CD4-positive, CD25-positive, alpha-beta regulatory T cell (primary cell): ENCODE data around the gene PEX7. TPM values are rescaled to one million over a fixed set of nuclear protein-coding genes. Genes with fewer than 3 reads are reported as not detected.

Source experiments
- ATAC-seq, 2 donors: fragments of 150-1000 bp; cut with Tn5 transposase; one replicate each; pipeline ENCODE4 v1.10.0; 2021; ENCODE audit warnings: low read depth in 2 of 2, moderate number of reproducible peaks in 2 of 2, moderate library complexity in 1 of 2
- DNase-seq, 3 donors: peaks; one replicate each; pipeline versions ENCODE4 v3.0.0 to v3.0.0-alpha.2; 2012 to 2022; ENCODE audit warnings: mixed read lengths in 1 of 3
- H3K27ac ChIP-seq: one replicate; pipeline ENCODE4 v1.7.0; 2013; ENCODE audit warnings: mild to moderate bottlenecking, low read length; ENCODE audit not compliant: insufficient read depth, poor library complexity, severe bottlenecking
- H3K27me3 ChIP-seq: one replicate; pipeline ENCODE4 v1.7.0; 2013; ENCODE audit warnings: low read length; ENCODE audit not compliant: control insufficient read depth, insufficient read depth
- H3K36me3 ChIP-seq: one replicate; pipeline ENCODE4 v1.7.0; 2013; ENCODE audit warnings: mild to moderate bottlenecking, low read length, moderate library complexity; ENCODE audit not compliant: control insufficient read depth, insufficient read depth
- H3K4me1 ChIP-seq: 2 replicates; pipeline ENCODE4 v1.7.0; 2013; ENCODE audit warnings: mild to moderate bottlenecking, low read length; ENCODE audit not compliant: insufficient read depth, control insufficient read depth, poor library complexity, severe bottlenecking
- H3K4me3 ChIP-seq: one replicate; pipeline ENCODE4 v1.7.0; 2013; ENCODE audit warnings: low read depth, mild to moderate bottlenecking, low read length, moderate library complexity
- H3K9me3 ChIP-seq, 2 experiments: 1 replicate in 1 of 2; 2 replicates in 1 of 2; pipeline ENCODE4 v1.7.0; 2013; ENCODE audit warnings: low read length in 2 of 2, mild to moderate bottlenecking in 1 of 2, moderate library complexity in 1 of 2; ENCODE audit not compliant: control insufficient read depth in 2 of 2
- H3K27ac Mint-ChIP-seq, 3 donors: one replicate each; pipeline ENCODE4 v1.8.0; 2020 to 2022; ENCODE audit warnings: mild to moderate bottlenecking in 3 of 3, mixed read lengths in 3 of 3, moderate library complexity in 2 of 3
- H3K27me3 Mint-ChIP-seq: one replicate; pipeline ENCODE4 v1.8.0; 2022; ENCODE audit warnings: mild to moderate bottlenecking, mixed read lengths
- H3K36me3 Mint-ChIP-seq: one replicate; pipeline ENCODE4 v1.8.0; 2020; ENCODE audit warnings: mixed read lengths
- H3K4me1 Mint-ChIP-seq, 4 donors: one replicate each; pipeline ENCODE4 v1.8.0; 2020 to 2022; ENCODE audit warnings: mixed read lengths in 4 of 4, mild to moderate bottlenecking in 1 of 4
- H3K4me3 Mint-ChIP-seq, 4 donors: one replicate each; pipeline ENCODE4 v1.8.0; 2020 to 2022; ENCODE audit warnings: mild to moderate bottlenecking in 4 of 4, mixed read lengths in 4 of 4, moderate library complexity in 3 of 4
- H3K9me3 Mint-ChIP-seq, 7 donors: one replicate each; pipeline ENCODE4 v1.8.0; 2020 to 2022; ENCODE audit warnings: mixed read lengths in 7 of 7, mild to moderate bottlenecking in 3 of 7, moderate library complexity in 2 of 7
- polyA plus RNA-seq, 4 donors: library from polyadenylated mRNA; unstranded; fragments of 300-500 nt; fragmentation: Illumina TruSeq; gene quantifications; one replicate each; pipeline ENCODE4 v1.2.3, GENCODE V29; 2021
- total RNA-seq: library from RNA; stranded (reverse); gene quantifications from one replicate; pipeline ENCODE4 v1.2.3, GENCODE V29; 2022

The PEX7 gene
- total and polyA plus RNA-seq, 5 donors from 2014 or later: 4.1 to 9.4 (median 5.7) TPM

GRCh38 chr6:136792410-136793262, 29.8 kb upstream of the PEX7 start, which contains the start of gene MAP3K5:
TSS of gene MAP3K5 (minus strand) at chr6:136792477. CDS start at chr6:136792157, 320 bp downstream.
- Mint-ChIP-seq H3K36me3 (peaks cover 3% of the 10 kb centered on the region), H3K9me3 (peaks cover 0 to 1% (median 0%) of the 10 kb centered on the region in 7 donors), H3K27me3 (no peaks in the 10 kb centered on the region), H3K27ac (peak within 1 kb of the TSS; percentile 95 to 98 (median 98)), H3K4me1 (peaks cover 15 to 35% (median 25%) of the 10 kb centered on the region in 4 donors), H3K4me3 (peak within 1 kb of the TSS; percentile 98 to 99 (median 98))
- H3K36me3 ChIP-seq: no peaks in the 10 kb centered on the region
- peak within 1 kb of the TSS; percentile 95 for H3K4me3 ChIP-seq
- H3K4me1 ChIP-seq: peaks cover 36% of the 10 kb centered on the region
- peak; percentile 87 to 95 (median 93) for DNase-seq
- no peaks in the 10 kb centered on the region for H3K9me3 ChIP-seq
- H3K27me3 ChIP-seq: no peaks in the 10 kb centered on the region
- H3K27ac ChIP-seq: peak within 1 kb of the TSS; percentile 99
- ATAC-seq: peak; percentile 79 to 80

- Mint-ChIP-seq H3K9me3 (peaks cover 0 to 1% (median 0%) of the 10 kb centered on the region in 7 donors), H3K36me3 (peaks cover 3% of the 10 kb centered on the region), H3K27me3 (no peaks in the 10 kb centered on the region), H3K4me3 (peak overlapping the region; percentile 95 to 99 (median 98)), H3K27ac (peak overlapping the region; percentile 94 to 98 (median 96)), H3K4me1 (peaks cover 8 to 28% (median 17%) of the 10 kb centered on the region in 4 donors)
- Histone ChIP-seq H3K4me3 (peak overlapping the region; percentile 70), H3K27me3 (no peaks in the 10 kb centered on the region), H3K27ac (peak overlapping the region; percentile 99), H3K9me3 (no peaks in the 10 kb centered on the region), H3K4me1 (peaks cover 32% of the 10 kb centered on the region), H3K36me3 (no peaks in the 10 kb centered on the region)
- DNase-seq (peak in 1 of 3 donors; percentile 31), ATAC-seq (no peak)
These were observed 29.0 kb upstream of the PEX7 start for GRCh38 chr6:136793363-136793762.

- Mint-ChIP-seq H3K4me1 (peaks cover 4 to 10% (median 8%) of the 10 kb centered on the region in 4 donors), H3K4me3 (peak overlapping the region in 2 of 4 donors; percentile 37 to 45), H3K36me3 (no peaks in the 10 kb centered on the region), H3K27ac (no peak overlapping the region), H3K9me3 (peaks cover 0 to 1% (median 0%) of the 10 kb centered on the region in 7 donors), H3K27me3 (no peaks in the 10 kb centered on the region)
- DNase-seq (no peak), ATAC-seq (no peak)
- H3K4me1 ChIP-seq: peaks cover 14% of the 10 kb centered on the region
- no peaks in the 10 kb centered on the region for H3K27me3 ChIP-seq
- H3K9me3 ChIP-seq: no peaks in the 10 kb centered on the region
- H3K27ac ChIP-seq: no peak overlapping the region
- H3K36me3 ChIP-seq: no peaks in the 10 kb centered on the region
- no peak overlapping the region for H3K4me3 ChIP-seq
These were observed 27.0 kb upstream of the PEX7 start for GRCh38 chr6:136795386-136795785.

GRCh38 chr6:136795996-136796395, 26.4 kb upstream of the PEX7 start:
- ATAC-seq (no peak), DNase-seq (no peak)
- H3K27ac Mint-ChIP-seq: no peak overlapping the region
- peaks cover under 1% of the 10 kb centered on the region for H3K27me3 Mint-ChIP-seq
- no peaks in the 10 kb centered on the region for H3K36me3 Mint-ChIP-seq
- Histone ChIP-seq H3K9me3 (no peaks in the 10 kb centered on the region), H3K27me3 (no peaks in the 10 kb centered on the region), H3K4me3 (no peak overlapping the region), H3K27ac (no peak overlapping the region), H3K4me1 (peaks cover 8% of the 10 kb centered on the region), H3K36me3 (no peaks in the 10 kb centered on the region)
- H3K4me3 Mint-ChIP-seq: peak overlapping the region in 1 of 4 donors; percentile 37
- peaks cover 0 to 1% (median 0%) of the 10 kb centered on the region in 7 donors for H3K9me3 Mint-ChIP-seq
- peaks cover 4 to 10% (median 6%) of the 10 kb centered on the region in 4 donors for H3K4me1 Mint-ChIP-seq

- H3K27me3 ChIP-seq: no peaks in the 10 kb centered on the region
- no peaks in the 10 kb centered on the region for H3K36me3 ChIP-seq
- Mint-ChIP-seq H3K4me1 (peaks cover 4 to 7% (median 5%) of the 10 kb centered on the region in 4 donors), H3K36me3 (no peaks in the 10 kb centered on the region), H3K27me3 (peaks cover 8% of the 10 kb centered on the region), H3K9me3 (peaks cover 0 to 1% (median 0%) of the 10 kb centered on the region in 7 donors), H3K27ac (no peak overlapping the region), H3K4me3 (peak overlapping the region in 1 of 4 donors; percentile 38)
- no peaks in the 10 kb centered on the region for H3K9me3 ChIP-seq
- no peak overlapping the region for H3K27ac ChIP-seq
- DNase-seq: no peak
- H3K4me1 ChIP-seq: peaks cover 6% of the 10 kb centered on the region
- H3K4me3 ChIP-seq: no peak overlapping the region
- ATAC-seq: no peak
These were observed 24.3 kb upstream of the PEX7 start for GRCh38 chr6:136798044-136798443.

GRCh38 chr6:136801581-136801980, 20.8 kb upstream of the PEX7 start:
- Histone ChIP-seq H3K36me3 (no peaks in the 10 kb centered on the region), H3K4me3 (no peak overlapping the region), H3K27ac (no peak overlapping the region), H3K4me1 (no peaks in the 10 kb centered on the region), H3K27me3 (no peaks in the 10 kb centered on the region), H3K9me3 (no peaks in the 10 kb centered on the region)
- no peak overlapping the region for H3K27ac Mint-ChIP-seq
- H3K4me1 Mint-ChIP-seq: no peaks in the 10 kb centered on the region
- H3K4me3 Mint-ChIP-seq: no peak overlapping the region
- no peak for DNase-seq
- peaks cover 8% of the 10 kb centered on the region for H3K27me3 Mint-ChIP-seq
- no peak for ATAC-seq
- no peaks in the 10 kb centered on the region for H3K36me3 Mint-ChIP-seq
- peaks cover 0 to 1% (median 0%) of the 10 kb centered on the region in 7 donors for H3K9me3 Mint-ChIP-seq

GRCh38 chr6:136803608-136804007, 18.8 kb upstream of the PEX7 start:
- Mint-ChIP-seq H3K9me3 (no peaks in the 10 kb centered on the region), H3K36me3 (no peaks in the 10 kb centered on the region), H3K4me1 (no peaks in the 10 kb centered on the region), H3K27ac (no peak overlapping the region), H3K27me3 (peaks cover 8% of the 10 kb centered on the region), H3K4me3 (peak overlapping the region in 1 of 4 donors; percentile 38)
- H3K4me1 ChIP-seq: no peaks in the 10 kb centered on the region
- no peaks in the 10 kb centered on the region for H3K36me3 ChIP-seq
- no peaks in the 10 kb centered on the region for H3K27me3 ChIP-seq
- ATAC-seq: no peak
- H3K27ac ChIP-seq: no peak overlapping the region
- H3K4me3 ChIP-seq: no peak overlapping the region
- no peak for DNase-seq
- no peaks in the 10 kb centered on the region for H3K9me3 ChIP-seq
